ENCODE measurements around the gene MACROD2.

MACROD2 gene

GRCh38 chr20:15916623-15917022 lies 1921.3 kb downstream of the MACROD2 start:
- no peak for DNase-seq

GRCh38 chr20:15917283-15917682 lies 1922.0 kb downstream of the MACROD2 start:
- DNase-seq: no peak

GRCh38 chr20:15918631-15919030 lies 1923.3 kb downstream of the MACROD2 start:
- no peak for DNase-seq

GRCh38 chr20:15919118-15919517 lies 1923.8 kb downstream of the MACROD2 start:
- DNase-seq: no peak

- no peak for DNase-seq
These were observed 1926.6 kb downstream of the MACROD2 start for GRCh38 chr20:15921930-15922329.

GRCh38 chr20:15922556-15922955 lies 1927.2 kb downstream of the MACROD2 start:
- no peak for DNase-seq

- DNase-seq: no peak
These were observed 1927.9 kb downstream of the MACROD2 start for GRCh38 chr20:15923030-15923776.

- DNase-seq: no peak
These were observed 1929.2 kb downstream of the MACROD2 start for GRCh38 chr20:15924556-15924955.

- no peak for DNase-seq
These were observed 1930.1 kb downstream of the MACROD2 start for GRCh38 chr20:15925376-15925775.

- DNase-seq: no peak
These were observed 1932.8 kb downstream of the MACROD2 start for GRCh38 chr20:15927893-15928650.

GRCh38 chr20:15928946-15929345 lies 1933.6 kb downstream of the MACROD2 start:
- DNase-seq: no peak

- DNase-seq: peak in 1 of 2 donors; percentile 56
These were observed 1935.3 kb downstream of the MACROD2 start for GRCh38 chr20:15930311-15931305.

GRCh38 chr20:15931897-15932296 lies 1936.6 kb downstream of the MACROD2 start:
- DNase-seq: no peak

GRCh38 chr20:15937179-15937578 lies 1941.9 kb downstream of the MACROD2 start:
- no peak for DNase-seq

- no peak for DNase-seq
These were observed 1943.5 kb downstream of the MACROD2 start for GRCh38 chr20:15938847-15939246.

GRCh38 chr20:15940127-15940526 lies 1944.8 kb downstream of the MACROD2 start:
- DNase-seq: no peak

- DNase-seq: no peak
These were observed 1946.8 kb downstream of the MACROD2 start for GRCh38 chr20:15942130-15942529.

- no peak for DNase-seq
These were observed 1950.0 kb downstream of the MACROD2 start for GRCh38 chr20:15945289-15945688.

- no peak for DNase-seq
These were observed 1954.1 kb downstream of the MACROD2 start for GRCh38 chr20:15949391-15949790.

GRCh38 chr20:15951658-15952057 lies 1956.3 kb downstream of the MACROD2 start:
- DNase-seq: no peak

- DNase-seq: no peak
These were observed 1962.8 kb downstream of the MACROD2 start for GRCh38 chr20:15958142-15958541.

GRCh38 chr20:15965165-15965564 lies 1969.8 kb downstream of the MACROD2 start:
- no peak for DNase-seq

- no peak for DNase-seq
These were observed 1972.0 kb downstream of the MACROD2 start for GRCh38 chr20:15967334-15967733.

Measured in hippocampal formation (tissue), 2 donors.